Neural crest cell (in vitro differentiated cells): ENCODE data around the gene UCN2. TPM values are rescaled to one million over a fixed set of nuclear protein-coding genes. Genes with fewer than 3 reads are reported as not detected.

ENCODE experiments used
- DNase-seq: peaks from one replicate; pipeline ENCODE4 v3.0.0; 2021; ENCODE audit warnings: low read depth, mixed read lengths, low spot score
- H3K27ac Mint-ChIP-seq: one replicate; pipeline ENCODE4 v1.8.0; 2021; ENCODE audit warnings: mild to moderate bottlenecking, mixed read lengths; ENCODE audit not compliant: unreplicated experiment
- H3K27me3 Mint-ChIP-seq: 2 replicates; pipeline ENCODE4 v1.8.0; 2021; ENCODE audit warnings: low read depth, mild to moderate bottlenecking, mixed read lengths
- H3K36me3 Mint-ChIP-seq: 2 replicates; pipeline ENCODE4 v1.8.0; 2021; ENCODE audit warnings: low read depth, mild to moderate bottlenecking, mixed read lengths
- H3K4me1 Mint-ChIP-seq: 2 replicates; pipeline ENCODE4 v1.8.0; 2021; ENCODE audit warnings: mixed read lengths
- H3K4me3 Mint-ChIP-seq: one replicate; pipeline ENCODE4 v1.8.0; 2021; ENCODE audit warnings: mild to moderate bottlenecking, mixed read lengths
- H3K9me3 Mint-ChIP-seq: 2 replicates; pipeline ENCODE4 v1.8.0; 2021; ENCODE audit warnings: mixed read lengths
- total RNA-seq: library from RNA; stranded (reverse); gene quantifications from 2 replicates; pipeline ENCODE4 v1.2.1, GENCODE V29; 2021
- TF ChIP-seq, protein P1 (sequence below): fragments of 200-600 bp; sonication (generic); conservative IDR thresholded peaks from 2 replicates; pipeline ENCODE4 v1.5.0; 2021; ENCODE audit warnings: antibody characterized with exemption, mild to moderate bottlenecking

Gene UCN2
- total RNA-seq, 1 donor from 2014 or later, result 1.3 TPM

DNA sequence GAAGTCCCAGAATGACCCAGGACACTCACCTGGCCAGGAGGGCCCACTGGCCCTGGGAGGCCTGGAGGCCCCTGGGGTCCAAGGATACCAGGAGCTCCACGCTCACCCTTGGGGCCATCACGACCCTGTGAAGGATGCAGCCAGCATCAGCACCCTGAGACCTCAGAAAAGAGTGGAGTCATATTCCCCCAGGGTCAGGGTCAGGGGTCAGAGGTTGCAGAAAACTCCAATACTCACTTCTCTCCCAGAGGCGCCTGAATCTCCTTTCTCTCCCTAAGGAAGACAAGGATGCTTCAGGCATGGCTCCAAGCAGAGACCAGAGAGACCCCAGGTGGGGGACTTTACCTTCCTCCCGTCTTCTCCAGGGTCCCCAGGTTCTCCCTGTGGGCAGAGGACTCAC is 13.1 kb upstream of the UCN2 start:
- DNase-seq, result no peak
- Mint-ChIP-seq H3K4me3 (no peak overlapping the region), H3K27ac (no peak overlapping the region), H3K9me3 (no peaks in the 10 kb centered on the region), H3K27me3 (no peaks in the 10 kb centered on the region), H3K36me3 (no peaks in the 10 kb centered on the region), H3K4me1 (no peaks in the 10 kb centered on the region)
- TF ChIP-seq, protein P1, sequence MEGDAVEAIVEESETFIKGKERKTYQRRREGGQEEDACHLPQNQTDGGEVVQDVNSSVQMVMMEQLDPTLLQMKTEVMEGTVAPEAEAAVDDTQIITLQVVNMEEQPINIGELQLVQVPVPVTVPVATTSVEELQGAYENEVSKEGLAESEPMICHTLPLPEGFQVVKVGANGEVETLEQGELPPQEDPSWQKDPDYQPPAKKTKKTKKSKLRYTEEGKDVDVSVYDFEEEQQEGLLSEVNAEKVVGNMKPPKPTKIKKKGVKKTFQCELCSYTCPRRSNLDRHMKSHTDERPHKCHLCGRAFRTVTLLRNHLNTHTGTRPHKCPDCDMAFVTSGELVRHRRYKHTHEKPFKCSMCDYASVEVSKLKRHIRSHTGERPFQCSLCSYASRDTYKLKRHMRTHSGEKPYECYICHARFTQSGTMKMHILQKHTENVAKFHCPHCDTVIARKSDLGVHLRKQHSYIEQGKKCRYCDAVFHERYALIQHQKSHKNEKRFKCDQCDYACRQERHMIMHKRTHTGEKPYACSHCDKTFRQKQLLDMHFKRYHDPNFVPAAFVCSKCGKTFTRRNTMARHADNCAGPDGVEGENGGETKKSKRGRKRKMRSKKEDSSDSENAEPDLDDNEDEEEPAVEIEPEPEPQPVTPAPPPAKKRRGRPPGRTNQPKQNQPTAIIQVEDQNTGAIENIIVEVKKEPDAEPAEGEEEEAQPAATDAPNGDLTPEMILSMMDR, result no peak

- Mint-ChIP-seq H3K36me3 (no peaks in the 10 kb centered on the region), H3K9me3 (no peaks in the 10 kb centered on the region), H3K4me3 (no peak overlapping the region), H3K27ac (no peak overlapping the region), H3K4me1 (no peaks in the 10 kb centered on the region), H3K27me3 (no peaks in the 10 kb centered on the region)
- DNase-seq, result no peak
- TF ChIP-seq, protein P1, result no peak
Measured at GRCh38 chr3:48575366-48575765, 11.8 kb upstream of the UCN2 start.

DNA sequence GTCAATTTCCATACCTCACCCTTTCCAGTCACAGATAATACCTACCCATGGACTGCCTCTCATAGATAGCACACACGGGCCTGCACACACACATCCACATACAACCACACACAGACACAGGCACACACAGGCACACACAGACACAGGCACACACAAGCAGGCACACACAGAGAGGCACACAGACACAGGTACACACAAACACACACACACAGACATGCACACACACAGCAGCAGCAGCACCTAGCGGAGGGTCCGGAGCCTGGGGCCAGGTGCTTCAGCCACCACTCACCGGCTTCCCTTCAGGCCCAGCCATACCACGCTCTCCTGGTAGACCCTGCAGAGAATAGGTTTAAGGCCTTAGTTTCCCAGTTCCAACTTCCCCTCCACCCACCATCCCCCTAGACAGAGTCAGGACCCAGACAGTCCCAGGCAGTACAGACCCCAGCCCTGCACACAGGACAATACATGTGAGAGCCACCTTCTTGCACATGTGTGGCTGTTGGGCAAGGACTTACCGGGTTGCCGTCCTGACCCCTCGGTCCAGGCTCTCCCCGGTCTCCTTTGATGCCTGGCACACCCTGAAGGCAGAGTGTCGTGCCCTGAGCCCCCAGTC is 10.5 kb upstream of the UCN2 start:
- Mint-ChIP-seq H3K27me3 (no peaks in the 10 kb centered on the region), H3K4me3 (no peak overlapping the region), H3K27ac (no peak overlapping the region), H3K4me1 (no peaks in the 10 kb centered on the region), H3K9me3 (no peaks in the 10 kb centered on the region), H3K36me3 (no peaks in the 10 kb centered on the region)
- TF ChIP-seq, protein P1, result no peak
- DNase-seq, result no peak

DNA sequence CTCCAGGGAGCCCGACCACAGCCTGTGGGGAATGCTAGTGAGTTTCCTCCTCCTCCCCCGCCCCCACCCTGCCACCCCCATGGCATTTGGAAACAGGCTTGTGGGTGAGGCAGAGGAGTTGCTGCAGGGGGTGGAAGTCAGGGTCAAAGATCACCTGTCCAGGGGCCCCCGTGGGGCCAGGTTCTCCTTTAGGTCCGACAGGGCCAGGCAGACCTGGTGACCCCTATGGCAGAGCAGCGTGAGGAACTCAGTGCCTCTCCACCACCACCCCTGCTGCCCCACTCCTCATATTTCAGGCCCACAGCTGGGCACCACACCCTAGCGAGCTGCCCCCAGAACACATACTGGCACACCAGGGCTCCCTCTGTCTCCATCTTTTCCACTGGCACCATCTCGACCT is 8.9 kb upstream of the UCN2 start:
- no peak for DNase-seq
- Mint-ChIP-seq H3K4me1 (no peaks in the 10 kb centered on the region), H3K4me3 (no peak overlapping the region), H3K27me3 (no peaks in the 10 kb centered on the region), H3K9me3 (no peaks in the 10 kb centered on the region), H3K27ac (peak overlapping the region; percentile 35), H3K36me3 (no peaks in the 10 kb centered on the region)
- TF ChIP-seq, protein P1, result no peak

DNA sequence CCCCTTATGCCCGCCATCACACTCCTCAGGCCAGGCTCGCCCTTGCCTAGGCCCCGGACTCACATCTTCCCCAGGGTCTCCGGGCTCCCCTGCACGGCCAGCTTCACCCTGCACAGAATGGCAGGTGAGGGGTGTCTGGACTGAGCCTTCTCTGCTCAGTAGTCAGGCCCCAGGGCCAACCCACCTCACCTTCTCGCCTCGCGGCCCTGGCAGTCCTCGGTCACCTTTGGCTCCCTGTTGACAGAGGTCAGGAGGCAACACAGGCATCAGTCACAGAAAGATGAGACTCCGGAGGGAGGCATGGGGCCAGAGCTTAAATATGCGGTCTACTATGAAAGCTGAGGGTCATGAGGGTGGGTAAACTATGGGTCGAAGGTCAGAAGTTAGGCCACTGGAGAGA is 8.4 kb upstream of the UCN2 start:
- Mint-ChIP-seq H3K4me1 (no peaks in the 10 kb centered on the region), H3K27ac (no peak overlapping the region), H3K4me3 (no peak overlapping the region), H3K9me3 (no peaks in the 10 kb centered on the region), H3K27me3 (no peaks in the 10 kb centered on the region), H3K36me3 (no peaks in the 10 kb centered on the region)
- TF ChIP-seq, protein P1, result no peak
- no peak for DNase-seq
